Mammary epithelial cell (primary cell): Measurements from ENCODE around the gene HOXC13.

Source experiments
- EZH2 ChIP-seq: IDR thresholded peaks from 2 replicates; pipeline ENCODE4 v1.6.1; 2012; ENCODE audit warnings: low read length, inconsistent platforms, borderline replicate concordance
- TF ChIP-seq, protein P1 (sequence below), 2 donors: IDR thresholded peaks in 1 of 2; conservative IDR thresholded peaks in 1 of 2; 2 replicates each; pipeline ENCODE4 v1.5.1; 2011 to 2012; ENCODE audit warnings: inconsistent platforms in 2 of 2, low read length in 2 of 2, mild to moderate bottlenecking in 2 of 2, control low read depth in 1 of 2, low read depth in 1 of 2; ENCODE audit not compliant: insufficient read depth in 1 of 2; ENCODE audit errors: extremely low read depth in 1 of 2

GRCh38 chr12:53944907-53945847 lies 6.5 kb downstream of the HOXC13 start:
- TF ChIP-seq, protein P1, sequence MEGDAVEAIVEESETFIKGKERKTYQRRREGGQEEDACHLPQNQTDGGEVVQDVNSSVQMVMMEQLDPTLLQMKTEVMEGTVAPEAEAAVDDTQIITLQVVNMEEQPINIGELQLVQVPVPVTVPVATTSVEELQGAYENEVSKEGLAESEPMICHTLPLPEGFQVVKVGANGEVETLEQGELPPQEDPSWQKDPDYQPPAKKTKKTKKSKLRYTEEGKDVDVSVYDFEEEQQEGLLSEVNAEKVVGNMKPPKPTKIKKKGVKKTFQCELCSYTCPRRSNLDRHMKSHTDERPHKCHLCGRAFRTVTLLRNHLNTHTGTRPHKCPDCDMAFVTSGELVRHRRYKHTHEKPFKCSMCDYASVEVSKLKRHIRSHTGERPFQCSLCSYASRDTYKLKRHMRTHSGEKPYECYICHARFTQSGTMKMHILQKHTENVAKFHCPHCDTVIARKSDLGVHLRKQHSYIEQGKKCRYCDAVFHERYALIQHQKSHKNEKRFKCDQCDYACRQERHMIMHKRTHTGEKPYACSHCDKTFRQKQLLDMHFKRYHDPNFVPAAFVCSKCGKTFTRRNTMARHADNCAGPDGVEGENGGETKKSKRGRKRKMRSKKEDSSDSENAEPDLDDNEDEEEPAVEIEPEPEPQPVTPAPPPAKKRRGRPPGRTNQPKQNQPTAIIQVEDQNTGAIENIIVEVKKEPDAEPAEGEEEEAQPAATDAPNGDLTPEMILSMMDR (conservative IDR thresholded peaks at IDR 0.05 in 1 of 2, IDR thresholded peaks at IDR 0.05 in 1 of 2; ENCODE audit: extremely low read depth in 1 of 2, insufficient read depth in 1 of 2, low read depth in 1 of 2, low read length in 2 of 2): no peak
- TF ChIP-seq EZH2: no peak
